Sigmoid colon (tissue), 4 donors: ENCODE measurements around the gene MAML1.

ENCODE experiments used
- CTCF ChIP-seq, 4 experiments: fragments of 450-650 bp in 3 of 4; fragments of 200-600 bp in 1 of 4; IDR thresholded peaks; one replicate each; pipeline ENCODE4 v1.5.1; 2016 to 2019; ENCODE audit warnings: antibody characterized with exemption in 4 of 4, mild to moderate bottlenecking in 3 of 4, moderate library complexity in 2 of 4
- EP300 ChIP-seq, 4 donors: sonication (generic); formaldehyde crosslinking; IDR thresholded peaks; one replicate each; pipeline ENCODE4 v1.6.1; 2017; ENCODE audit warnings: antibody characterized with exemption in 4 of 4
- POLR2A ChIP-seq, 2 donors: fragments of 450-650 bp; IDR thresholded peaks; one replicate each; pipeline ENCODE4 v1.6.1; 2016; ENCODE audit warnings: antibody characterized with exemption in 2 of 2, mild to moderate bottlenecking in 2 of 2, moderate library complexity in 2 of 2
- POLR2AphosphoS5 ChIP-seq, 4 donors: sonication (generic); formaldehyde crosslinking; IDR thresholded peaks; one replicate each; pipeline ENCODE4 v1.6.1; 2017; ENCODE audit warnings: antibody characterized with exemption in 4 of 4

GRCh38 chr5:179798144-179798770 is 65.6 kb downstream of the MAML1 start:
- TF ChIP-seq CTCF (IDR thresholded peaks at IDR 0.05) (no peak), POLR2A (IDR thresholded peaks at IDR 0.05) (no peak), POLR2AphosphoS5 (IDR thresholded peaks at IDR 0.05) (no peak), EP300 (IDR thresholded peaks at IDR 0.05) (no peak)
